MM.1S (cell line): ENCODE results near the gene IL27RA.
A peak's percentile ranks its signal among the peaks of the same experiment; 100 is the strongest.

Experiments
- DNase-seq: peaks from one replicate; pipeline ENCODE4 v3.0.0-alpha.2; 2015
- H2AFZ ChIP-seq: fragments of 300-600 bp; sonication (generic); 2 replicates; pipeline ENCODE4 v1.6.0; 2016; ENCODE audit warnings: antibody characterized with exemption, low read length
- H3F3A ChIP-seq: fragments of 300-600 bp; sonication (generic); 2 replicates; pipeline ENCODE4 v1.6.1; 2016; ENCODE audit warnings: mild to moderate bottlenecking, antibody characterized with exemption, low read length, moderate library complexity, mixed read lengths; ENCODE audit not compliant: insufficient read depth
- H3K27ac ChIP-seq: fragments of 300-600 bp; sonication (generic); 2 replicates; pipeline ENCODE4 v1.5.1; 2016; ENCODE audit warnings: mild to moderate bottlenecking, low read length
- H3K27me3 ChIP-seq: fragments of 300-600 bp; sonication (generic); replicated peaks from 2 replicates; pipeline ENCODE4 v1.6.0; 2016; ENCODE audit warnings: low read length; ENCODE audit not compliant: insufficient read depth
- H3K36me3 ChIP-seq: fragments of 300-600 bp; sonication (generic); replicated peaks from 2 replicates; pipeline ENCODE4 v1.6.1; 2016; ENCODE audit warnings: mild to moderate bottlenecking, low read length, mixed read lengths; ENCODE audit not compliant: insufficient read depth
- H3K4me1 ChIP-seq: fragments of 300-600 bp; sonication (generic); 2 replicates; pipeline ENCODE4 v1.6.1; 2016; ENCODE audit warnings: low read length, mixed read lengths
- H3K4me2 ChIP-seq: fragments of 300-600 bp; sonication (generic); 2 replicates; pipeline ENCODE4 v1.6.0; 2016; ENCODE audit warnings: low read depth, low read length
- H3K4me3 ChIP-seq: fragments of 300-600 bp; sonication (generic); 2 replicates; pipeline ENCODE4 v1.5.1; 2016; ENCODE audit warnings: low read length, mixed read lengths
- H3K79me2 ChIP-seq: fragments of 300-600 bp; sonication (generic); 2 replicates; pipeline ENCODE4 v1.6.1; 2016; ENCODE audit warnings: mixed run types, low read length, mixed read lengths
- H3K9ac ChIP-seq: fragments of 300-600 bp; sonication (generic); 2 replicates; pipeline ENCODE4 v1.6.1; 2016; ENCODE audit warnings: low read length, mixed read lengths
- H3K9me2 ChIP-seq: fragments of 300-600 bp; sonication (generic); replicated peaks from 2 replicates; pipeline ENCODE4 v1.6.1; 2016; ENCODE audit warnings: mild to moderate bottlenecking, low read length, mixed read lengths; ENCODE audit not compliant: insufficient read depth
- H3K9me3 ChIP-seq: fragments of 300-600 bp; sonication (generic); replicated peaks from 2 replicates; pipeline ENCODE4 v1.6.1; 2016; ENCODE audit warnings: mild to moderate bottlenecking, low read length, mixed read lengths; ENCODE audit not compliant: insufficient read depth
- H4K20me1 ChIP-seq: fragments of 300-600 bp; sonication (generic); 2 replicates; pipeline ENCODE4 v1.6.1; 2016; ENCODE audit warnings: mild to moderate bottlenecking, low read length, moderate library complexity, mixed read lengths; ENCODE audit not compliant: insufficient read depth
- CTCF ChIP-seq: fragments of 300-600 bp; sonication (generic); IDR thresholded peaks from 2 replicates; pipeline ENCODE4 v1.5.1; 2016; ENCODE audit warnings: antibody characterized with exemption, low read length, mixed read lengths
- EZH2 ChIP-seq: fragments of 300-600 bp; sonication (generic); optimal IDR thresholded peaks from 2 replicates; pipeline ENCODE3; 2017; ENCODE audit warnings: low read depth, mild to moderate bottlenecking, antibody characterized with exemption, low read length, mixed read lengths
- EZH2phosphoT487 ChIP-seq: fragments of 300-600 bp; sonication (generic); IDR thresholded peaks from 2 replicates; pipeline ENCODE4 v1.6.1; 2018; ENCODE audit warnings: antibody characterized with exemption, low read length

IL27RA gene

GRCh38 chr19:13999085-13999484 lies 32.5 kb upstream of the IL27RA start:
- no peaks in the 10 kb centered on the region for H3K9me2 ChIP-seq
- peaks cover 32% of the 10 kb centered on the region for H3K79me2 ChIP-seq

GRCh38 chr19:14000691-14001375 lies 30.7 kb upstream of the IL27RA start:
- H3K4me2 ChIP-seq, result no peak overlapping the region
- no peaks in the 10 kb centered on the region for H4K20me1 ChIP-seq
- H3K4me1 ChIP-seq, result peaks cover 8% of the 10 kb centered on the region
- H3K36me3 ChIP-seq, result no peaks in the 10 kb centered on the region
- H3K9me2 ChIP-seq, result no peaks in the 10 kb centered on the region
- no peak for TF ChIP-seq CTCF
- TF ChIP-seq EZH2phosphoT487, result no peak
- no peak for TF ChIP-seq EZH2
- no peak overlapping the region for H3K4me3 ChIP-seq
- no peak overlapping the region for H3K9ac ChIP-seq
- H2AFZ ChIP-seq, result no peak overlapping the region
- H3K27me3 ChIP-seq, result no peaks in the 10 kb centered on the region
- H3K27ac ChIP-seq, result no peak overlapping the region
- peaks cover 7% of the 10 kb centered on the region; the same call in 1 of the 2 replicates for H3F3A ChIP-seq
- no peaks in the 10 kb centered on the region for H3K9me3 ChIP-seq
- peaks cover 44% of the 10 kb centered on the region for H3K79me2 ChIP-seq
- no peak for DNase-seq

More at GRCh38 chr19:13999085-13999484, 32.5 kb upstream of the IL27RA start:
- Histone ChIP-seq H3F3A (no peaks in the 10 kb centered on the region), H3K4me3 (no peak overlapping the region), H4K20me1 (no peaks in the 10 kb centered on the region), H3K9me3 (no peaks in the 10 kb centered on the region), H3K27me3 (no peaks in the 10 kb centered on the region), H3K4me2 (no peak overlapping the region), H2AFZ (no peak overlapping the region), H3K4me1 (no peaks in the 10 kb centered on the region), H3K9ac (no peak overlapping the region), H3K36me3 (no peaks in the 10 kb centered on the region), H3K27ac (no peak overlapping the region)
- DNase-seq, result no peak
- TF ChIP-seq CTCF (no peak), EZH2phosphoT487 (no peak), EZH2 (no peak)

GRCh38 chr19:14002571-14003250 lies 28.9 kb upstream of the IL27RA start:
- no peak overlapping the region for H3K27ac ChIP-seq
- H3K4me2 ChIP-seq, result no peak overlapping the region
- no peak overlapping the region for H3K9ac ChIP-seq
- no peaks in the 10 kb centered on the region for H3K9me3 ChIP-seq
- H3K4me1 ChIP-seq, result peaks cover 8% of the 10 kb centered on the region
- H3F3A ChIP-seq, result peaks cover 7% of the 10 kb centered on the region; the same call in 1 of the 2 replicates
- no peaks in the 10 kb centered on the region for H3K36me3 ChIP-seq
- no peak overlapping the region for H2AFZ ChIP-seq
- no peaks in the 10 kb centered on the region for H3K27me3 ChIP-seq
- peak; percentile 12 for DNase-seq
- peaks cover 41% of the 10 kb centered on the region for H3K79me2 ChIP-seq
- H4K20me1 ChIP-seq, result no peaks in the 10 kb centered on the region
- no peaks in the 10 kb centered on the region for H3K9me2 ChIP-seq
- no peak overlapping the region for H3K4me3 ChIP-seq
- TF ChIP-seq EZH2phosphoT487, result no peak
- TF ChIP-seq CTCF, result no peak
- no peak for TF ChIP-seq EZH2
